Parathyroid adenoma (tissue), 2 donors: ENCODE results near the gene TRPV4.

Experiments used
- H2AFZ ChIP-seq: fragments of 300-600 bp; sonication (generic); one replicate; pipeline ENCODE4 v1.7.0; 2017; ENCODE audit warnings: antibody characterized with exemption, mild to moderate bottlenecking
- H3K27ac ChIP-seq: fragments of 300-600 bp; sonication (generic); one replicate; pipeline ENCODE4 v1.7.0; 2017
- H3K27me3 ChIP-seq: fragments of 300-600 bp; sonication (generic); one replicate; pipeline ENCODE4 v1.7.0; 2017; ENCODE audit warnings: low read length; ENCODE audit not compliant: control insufficient read depth, insufficient read depth
- H3K36me3 ChIP-seq: fragments of 300-600 bp; sonication (generic); one replicate; pipeline ENCODE4 v1.7.0; 2017; ENCODE audit warnings: low read length; ENCODE audit not compliant: control insufficient read depth, insufficient read depth
- H3K4me1 ChIP-seq: fragments of 300-600 bp; sonication (generic); one replicate; pipeline ENCODE4 v1.7.0; 2017; ENCODE audit warnings: control low read depth
- H3K4me2 ChIP-seq: fragments of 300-600 bp; sonication (generic); one replicate; pipeline ENCODE4 v1.7.0; 2017; ENCODE audit warnings: low read length
- H3K4me3 ChIP-seq: fragments of 300-600 bp; sonication (generic); one replicate; pipeline ENCODE4 v1.7.0; 2017; ENCODE audit warnings: low read depth, low read length
- H3K79me2 ChIP-seq: fragments of 300-600 bp; sonication (generic); one replicate; pipeline ENCODE4 v1.7.0; 2017; ENCODE audit warnings: control low read depth
- H3K9ac ChIP-seq: fragments of 300-600 bp; sonication (generic); one replicate; pipeline ENCODE4 v1.7.0; 2017; ENCODE audit warnings: mild to moderate bottlenecking
- H3K9me3 ChIP-seq: fragments of 300-600 bp; sonication (generic); one replicate; pipeline ENCODE4 v1.7.0; 2017; ENCODE audit warnings: low read length; ENCODE audit not compliant: control insufficient read depth
- CTCF ChIP-seq: fragments of 300-600 bp; sonication (generic); IDR thresholded peaks from one replicate; pipeline ENCODE4 v1.7.0; 2017; ENCODE audit warnings: antibody characterized with exemption, mild to moderate bottlenecking
- donor health status: primary hyperparathyroidism.

The TRPV4 gene

GRCh38 chr12:109820816-109821381, 12.3 kb downstream of the TRPV4 start:
- Histone ChIP-seq H3K4me1 (no peaks in the 10 kb centered on the region), H3K9ac (no peak overlapping the region), H3K4me2 (no peak overlapping the region), H3K27ac (no peak overlapping the region), H3K9me3 (no peaks in the 10 kb centered on the region), H3K4me3 (no peak overlapping the region), H2AFZ (no peak overlapping the region), H3K79me2 (no peaks in the 10 kb centered on the region), H3K27me3 (no peaks in the 10 kb centered on the region), H3K36me3 (no peaks in the 10 kb centered on the region)
- no peak for TF ChIP-seq CTCF

- H3K27me3 ChIP-seq, result no peaks in the 10 kb centered on the region
- no peaks in the 10 kb centered on the region for H3K36me3 ChIP-seq
- H3K4me2 ChIP-seq, result no peak overlapping the region
- H3K79me2 ChIP-seq, result no peaks in the 10 kb centered on the region
- no peak overlapping the region for H3K4me3 ChIP-seq
- no peak overlapping the region for H3K27ac ChIP-seq
- H3K4me1 ChIP-seq, result no peaks in the 10 kb centered on the region
- H3K9me3 ChIP-seq, result no peaks in the 10 kb centered on the region
- no peak for TF ChIP-seq CTCF
- H2AFZ ChIP-seq, result no peak overlapping the region
- H3K9ac ChIP-seq, result no peak overlapping the region
Measured at GRCh38 chr12:109818905-109819500, 14.2 kb downstream of the TRPV4 start.

GRCh38 chr12:109818253-109818652, 14.9 kb downstream of the TRPV4 start:
- Histone ChIP-seq H3K9me3 (no peaks in the 10 kb centered on the region), H3K4me3 (no peak overlapping the region), H3K36me3 (no peaks in the 10 kb centered on the region), H3K27ac (no peak overlapping the region), H3K9ac (no peak overlapping the region), H3K4me2 (no peak overlapping the region), H3K4me1 (no peaks in the 10 kb centered on the region), H2AFZ (no peak overlapping the region), H3K79me2 (no peaks in the 10 kb centered on the region), H3K27me3 (no peaks in the 10 kb centered on the region)
- no peak for TF ChIP-seq CTCF

- Histone ChIP-seq H3K4me3 (no peak overlapping the region), H3K4me2 (no peak overlapping the region), H3K4me1 (no peaks in the 10 kb centered on the region), H3K9me3 (no peaks in the 10 kb centered on the region), H3K79me2 (no peaks in the 10 kb centered on the region), H3K36me3 (no peaks in the 10 kb centered on the region), H3K9ac (no peak overlapping the region), H2AFZ (no peak overlapping the region), H3K27ac (no peak overlapping the region), H3K27me3 (no peaks in the 10 kb centered on the region)
- TF ChIP-seq CTCF, result no peak
Measured at GRCh38 chr12:109817627-109818231, 15.5 kb downstream of the TRPV4 start.

GRCh38 chr12:109816870-109817269, 16.3 kb downstream of the TRPV4 start:
- no peak for TF ChIP-seq CTCF
- H3K9ac ChIP-seq, result no peak overlapping the region
- no peak overlapping the region for H3K4me2 ChIP-seq
- no peaks in the 10 kb centered on the region for H3K9me3 ChIP-seq
- H3K4me3 ChIP-seq, result no peak overlapping the region
- H3K27ac ChIP-seq, result no peak overlapping the region
- no peaks in the 10 kb centered on the region for H3K27me3 ChIP-seq
- H3K4me1 ChIP-seq, result no peaks in the 10 kb centered on the region
- H2AFZ ChIP-seq, result no peak overlapping the region
- no peaks in the 10 kb centered on the region for H3K36me3 ChIP-seq
- H3K79me2 ChIP-seq, result no peaks in the 10 kb centered on the region
